CD4-positive, alpha-beta T cell treated with Interleukin-12 subunit alpha and Interleukin-12 subunit beta, for 1 hour (primary cell): ENCODE data around the gene ZNF391.
"Not testable (repeated sequence)": the region's sequence is repeated elsewhere in the genome, so short reads cannot be mapped to it uniquely, and the experiment has no call there.

ENCODE experiments used
- DNase-seq: peaks from one replicate; pipeline ENCODE4 v3.0.0-alpha.2; 2020

ZNF391 gene

GRCh38 chr6:27424851-27425250 is 36.3 kb downstream of the ZNF391 start:
- not testable (repeated sequence) for DNase-seq

GRCh38 chr6:27426045-27426620 is 37.6 kb downstream of the ZNF391 start:
- DNase-seq, result no peak

DNA sequence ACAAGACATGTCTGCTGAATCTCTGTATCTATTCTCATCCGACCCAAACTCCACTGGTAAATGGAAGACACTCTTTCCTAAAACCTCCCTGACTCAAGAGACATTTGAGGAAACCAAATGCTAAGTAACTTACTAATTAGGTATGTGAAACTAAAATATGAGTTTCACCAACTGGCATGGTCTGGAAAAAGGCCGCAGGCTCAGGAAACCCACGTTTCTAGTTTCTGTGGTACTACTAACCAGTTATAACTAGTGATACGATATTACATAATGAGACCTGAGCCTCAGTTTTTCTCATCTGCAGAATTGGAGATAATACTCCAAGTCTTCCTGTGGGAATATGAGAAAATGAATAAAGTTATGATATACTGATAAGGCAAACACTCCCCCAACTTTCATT is 39.9 kb downstream of the ZNF391 start:
- no peak for DNase-seq

DNA sequence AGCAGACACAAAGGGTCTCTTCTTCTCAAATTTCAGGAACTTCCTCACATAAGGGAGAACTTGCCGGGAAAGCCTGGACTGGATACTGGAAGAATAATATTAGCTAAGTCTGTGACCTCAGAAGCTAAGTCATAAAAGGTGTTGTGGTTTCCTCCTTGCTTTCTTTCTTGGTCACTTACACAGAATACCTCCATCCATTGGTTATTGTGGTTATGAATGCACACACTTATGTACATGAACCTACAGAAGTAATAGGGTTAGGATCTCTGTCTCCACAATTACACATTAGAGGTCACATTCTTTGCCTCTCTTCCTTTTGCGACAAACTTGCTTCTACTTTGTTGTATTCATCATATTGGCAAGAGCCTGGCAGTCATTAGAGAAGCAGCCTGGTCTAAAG is 40.4 kb downstream of the ZNF391 start:
- DNase-seq, result no peak

DNA sequence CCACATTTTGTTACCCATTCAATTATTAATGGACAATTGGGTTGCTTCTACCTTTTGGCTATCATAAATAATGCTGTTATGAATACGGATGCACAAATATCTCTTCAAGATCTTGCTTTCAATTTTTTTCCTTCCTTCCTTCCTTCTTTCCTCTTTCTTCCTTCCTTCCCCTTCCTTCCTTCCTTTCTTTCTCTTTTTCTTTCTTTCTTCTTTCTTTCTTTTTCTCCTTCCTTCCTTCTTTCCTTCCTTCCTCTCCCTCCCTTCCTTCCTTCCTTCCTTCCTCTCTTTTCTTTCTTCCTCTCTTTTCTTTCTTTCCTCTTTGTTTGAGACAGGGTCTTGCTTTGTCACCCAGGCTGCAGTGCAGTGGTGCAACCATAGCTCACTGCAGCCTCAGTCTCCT is 45.2 kb downstream of the ZNF391 start:
- no peak for DNase-seq

- no peak for DNase-seq
These were observed 50.8 kb downstream of the ZNF391 start for GRCh38 chr6:27439371-27439770.

DNA sequence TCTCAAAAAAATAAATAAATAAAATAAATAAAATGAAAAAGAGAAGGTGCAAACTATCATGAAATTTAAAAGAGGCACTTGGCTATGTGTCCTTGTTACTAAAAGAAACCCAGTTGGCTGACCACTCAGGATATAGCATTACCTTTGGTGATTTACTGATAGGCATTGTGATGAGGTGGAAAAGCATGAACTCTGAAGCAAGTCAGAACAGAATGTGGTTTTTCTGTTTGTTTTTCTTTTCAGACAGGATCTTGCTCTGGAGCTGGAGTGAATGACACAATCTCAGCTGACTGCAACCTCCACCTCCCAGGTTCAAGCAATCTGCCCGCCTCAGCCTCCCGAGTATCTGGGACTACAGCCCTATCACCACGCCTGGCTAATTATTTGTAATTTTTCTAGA is 52.4 kb downstream of the ZNF391 start:
- DNase-seq, result no peak

GRCh38 chr6:27442932-27443331 is 54.4 kb downstream of the ZNF391 start:
- no peak for DNase-seq

GRCh38 chr6:27448456-27448855 is 59.9 kb downstream of the ZNF391 start:
- DNase-seq, result no peak

GRCh38 chr6:27451660-27452390 is 63.3 kb downstream of the ZNF391 start:
- no peak for DNase-seq

GRCh38 chr6:27452496-27452897 is 63.9 kb downstream of the ZNF391 start:
- no peak for DNase-seq
